ENCODE measurements around the gene NRP2. TPM values are rescaled to one million over a fixed set of nuclear protein-coding genes. Genes with fewer than 3 reads are reported as not detected.

NRP2 gene
- total RNA-seq, 1 donor from 2014 or later = 27.8 TPM

DNA sequence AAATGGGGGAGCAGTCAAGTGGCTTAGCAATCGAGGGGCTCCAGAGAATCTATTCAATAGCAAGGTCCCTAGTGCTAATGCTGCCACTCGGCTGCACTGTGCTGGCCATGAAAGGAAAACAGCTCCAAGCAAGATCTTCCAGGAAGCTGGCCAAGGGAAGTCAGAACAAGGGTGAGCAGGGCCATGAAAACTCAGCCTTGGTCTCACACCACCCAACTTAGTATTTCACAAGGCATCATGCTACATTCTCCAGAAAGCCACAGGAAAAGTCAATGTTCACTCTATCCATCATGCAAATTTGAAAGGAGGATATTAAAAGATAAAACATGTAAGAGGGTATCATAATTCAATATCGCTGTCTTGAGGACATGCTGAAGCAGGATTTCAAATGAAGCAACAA lies 35.7 kb downstream of the NRP2 start:
- Histone ChIP-seq H3K36me3 (no peaks in the 10 kb centered on the region), H3K9ac (no peak overlapping the region), H3K79me2 (ENCODE audit: low read depth) (no peaks in the 10 kb centered on the region), H3K9me3 (ENCODE audit: low read depth) (no peaks in the 10 kb centered on the region), H3K4me1 (peaks cover 83% of the 10 kb centered on the region), H3F3A (ENCODE audit: low read depth) (peaks cover 67% of the 10 kb centered on the region), H3K27ac (no peak overlapping the region), H3K4me2 (no peak overlapping the region), H4K20me1 (ENCODE audit: low read depth) (no peaks in the 10 kb centered on the region), H2AFZ (replicated peaks) (no peak overlapping the region), H3K27me3 (no peaks in the 10 kb centered on the region), H3K4me3 (no peak overlapping the region)
- no peak for DNase-seq (ENCODE audit: low spot score)
- Mint-ChIP-seq H3K27me3 (ENCODE audit: insufficient read depth, low read depth) (peaks cover 38% of the 10 kb centered on the region), H3K36me3 (no peaks in the 10 kb centered on the region), H3K4me3 (no peak overlapping the region), H3K27ac (peak overlapping the region; percentile 42), H3K4me1 (peaks cover 97% of the 10 kb centered on the region), H3K9me3 (no peaks in the 10 kb centered on the region)
- TF ChIP-seq EZH2 (IDR thresholded peaks at IDR 0.05) (no peak), EZH2phosphoT487 (IDR thresholded peaks at IDR 0.05) (no peak)
- TF ChIP-seq, protein P1, sequence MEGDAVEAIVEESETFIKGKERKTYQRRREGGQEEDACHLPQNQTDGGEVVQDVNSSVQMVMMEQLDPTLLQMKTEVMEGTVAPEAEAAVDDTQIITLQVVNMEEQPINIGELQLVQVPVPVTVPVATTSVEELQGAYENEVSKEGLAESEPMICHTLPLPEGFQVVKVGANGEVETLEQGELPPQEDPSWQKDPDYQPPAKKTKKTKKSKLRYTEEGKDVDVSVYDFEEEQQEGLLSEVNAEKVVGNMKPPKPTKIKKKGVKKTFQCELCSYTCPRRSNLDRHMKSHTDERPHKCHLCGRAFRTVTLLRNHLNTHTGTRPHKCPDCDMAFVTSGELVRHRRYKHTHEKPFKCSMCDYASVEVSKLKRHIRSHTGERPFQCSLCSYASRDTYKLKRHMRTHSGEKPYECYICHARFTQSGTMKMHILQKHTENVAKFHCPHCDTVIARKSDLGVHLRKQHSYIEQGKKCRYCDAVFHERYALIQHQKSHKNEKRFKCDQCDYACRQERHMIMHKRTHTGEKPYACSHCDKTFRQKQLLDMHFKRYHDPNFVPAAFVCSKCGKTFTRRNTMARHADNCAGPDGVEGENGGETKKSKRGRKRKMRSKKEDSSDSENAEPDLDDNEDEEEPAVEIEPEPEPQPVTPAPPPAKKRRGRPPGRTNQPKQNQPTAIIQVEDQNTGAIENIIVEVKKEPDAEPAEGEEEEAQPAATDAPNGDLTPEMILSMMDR (IDR thresholded peaks at IDR 0.05) = no peak

DNA sequence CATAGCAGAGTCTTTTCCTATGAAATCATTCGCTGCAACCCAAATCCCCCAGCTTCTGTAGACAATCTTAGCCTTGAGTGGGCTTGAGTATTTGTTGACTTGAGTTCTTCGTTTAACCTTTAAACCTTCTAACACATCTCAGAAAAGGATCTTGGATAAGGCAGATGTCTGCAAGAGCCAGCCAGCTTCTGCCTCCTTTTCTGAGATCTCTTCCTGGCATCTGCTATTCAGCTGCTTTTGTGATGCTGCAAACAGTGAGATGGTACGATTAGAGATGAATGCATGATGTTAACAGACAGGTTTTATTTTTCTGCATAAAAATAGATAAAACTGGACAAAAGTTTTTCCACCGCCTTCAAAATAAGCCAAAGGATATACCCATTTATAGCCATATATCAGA lies 37.5 kb downstream of the NRP2 start:
- H3K27ac Mint-ChIP-seq = no peak overlapping the region
- H3K27me3 Mint-ChIP-seq (ENCODE audit: insufficient read depth, low read depth) = peaks cover 39% of the 10 kb centered on the region
- Histone ChIP-seq H3K4me1 (peaks cover 74% of the 10 kb centered on the region), H3K27me3 (no peaks in the 10 kb centered on the region), H3K4me2 (peak overlapping the region; percentile 66), H2AFZ (replicated peaks) (no peak overlapping the region), H3K79me2 (ENCODE audit: low read depth) (no peaks in the 10 kb centered on the region), H3K9me3 (ENCODE audit: low read depth) (no peaks in the 10 kb centered on the region), H4K20me1 (ENCODE audit: low read depth) (no peaks in the 10 kb centered on the region), H3F3A (ENCODE audit: low read depth) (peaks cover 54% of the 10 kb centered on the region), H3K27ac (peak overlapping the region; percentile 92), H3K4me3 (peak overlapping the region; percentile 6), H3K9ac (no peak overlapping the region), H3K36me3 (no peaks in the 10 kb centered on the region)
- DNase-seq (ENCODE audit: low spot score) = no peak
- peaks cover 80% of the 10 kb centered on the region for H3K4me1 Mint-ChIP-seq
- H3K36me3 Mint-ChIP-seq = peaks cover 1% of the 10 kb centered on the region
- TF ChIP-seq EZH2 (IDR thresholded peaks at IDR 0.05) (no peak), EZH2phosphoT487 (IDR thresholded peaks at IDR 0.05) (no peak)
- TF ChIP-seq, protein P1 (IDR thresholded peaks at IDR 0.05) = no peak
- no peaks in the 10 kb centered on the region for H3K9me3 Mint-ChIP-seq
- no peak overlapping the region for H3K4me3 Mint-ChIP-seq

DNA sequence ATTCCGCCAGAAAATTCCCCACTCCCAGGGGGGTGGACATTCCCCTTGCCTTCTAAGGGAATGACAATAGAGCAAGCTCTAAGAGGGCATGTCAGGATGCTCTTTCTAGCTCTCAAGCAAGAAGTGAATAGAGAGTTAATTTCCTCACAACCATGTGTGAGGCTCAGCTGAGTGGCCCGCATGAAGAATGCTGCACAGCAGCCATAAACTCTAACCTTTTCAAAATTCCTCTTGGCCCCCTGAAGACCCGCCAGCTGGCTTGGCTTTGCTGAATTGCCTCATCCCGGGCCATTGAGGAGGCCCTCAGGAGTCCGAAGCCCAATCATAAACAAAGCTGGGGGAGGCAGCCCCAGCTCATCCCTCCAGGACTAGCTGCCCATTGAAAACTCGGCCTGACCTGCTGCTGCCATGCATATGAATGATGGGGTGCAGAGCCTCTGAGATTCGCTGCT lies 38.2 kb downstream of the NRP2 start:
- TF ChIP-seq EZH2phosphoT487 (IDR thresholded peaks at IDR 0.05) (no peak), EZH2 (IDR thresholded peaks at IDR 0.05) (no peak)
- TF ChIP-seq, protein P1 (IDR thresholded peaks at IDR 0.05) = no peak
- H3K9ac ChIP-seq = no peak overlapping the region
- H3K4me3 ChIP-seq = peak overlapping the region; percentile 15
- Mint-ChIP-seq H3K9me3 (no peaks in the 10 kb centered on the region), H3K27me3 (ENCODE audit: insufficient read depth, low read depth) (peaks cover 37% of the 10 kb centered on the region), H3K4me1 (peaks cover 78% of the 10 kb centered on the region), H3K36me3 (peaks cover 1% of the 10 kb centered on the region), H3K27ac (no peak overlapping the region), H3K4me3 (peak overlapping the region; percentile 73)
- no peaks in the 10 kb centered on the region for H3K27me3 ChIP-seq
- no peaks in the 10 kb centered on the region for H3K9me3 ChIP-seq (ENCODE audit: low read depth)
- no peaks in the 10 kb centered on the region for H3K79me2 ChIP-seq (ENCODE audit: low read depth)
- no peaks in the 10 kb centered on the region for H4K20me1 ChIP-seq (ENCODE audit: low read depth)
- H3K4me2 ChIP-seq = peak overlapping the region; percentile 66
- H3F3A ChIP-seq (ENCODE audit: low read depth) = peaks cover 49% of the 10 kb centered on the region
- H3K36me3 ChIP-seq = no peaks in the 10 kb centered on the region
- H2AFZ ChIP-seq (replicated peaks) = no peak overlapping the region
- H3K4me1 ChIP-seq = peaks cover 68% of the 10 kb centered on the region
- peak; percentile 83 for DNase-seq (ENCODE audit: low spot score)
- peak overlapping the region; percentile 92 for H3K27ac ChIP-seq
